Peyer's patch (tissue), 4 donors: Measurements from ENCODE around the gene UBE2L5.

Source experiments
- CTCF ChIP-seq, 6 experiments: fragments of 450-650 bp in 4 of 6; fragments of 200-600 bp in 2 of 6; sonication (generic) in 1 of 6; IDR thresholded peaks; one replicate each; pipeline ENCODE4 v1.5.1; 2017 to 2019; ENCODE audit warnings: antibody characterized with exemption in 6 of 6, mild to moderate bottlenecking in 3 of 6, moderate library complexity in 1 of 6
- POLR2A ChIP-seq, 2 donors: fragments of 450-650 bp; IDR thresholded peaks; one replicate each; pipeline ENCODE4 v1.5.1; 2017; ENCODE audit warnings: antibody characterized with exemption in 2 of 2, mild to moderate bottlenecking in 2 of 2, moderate library complexity in 2 of 2

GRCh38 chr13:30378191-30378590 is 44.1 kb upstream of the UBE2L5 start:
- TF ChIP-seq CTCF (IDR thresholded peaks at IDR 0.05) (no peak), POLR2A (IDR thresholded peaks at IDR 0.05) (no peak)
